Measurements from ENCODE around the gene CANT1. TPM values are rescaled to one million over a fixed set of nuclear protein-coding genes. Genes with fewer than 3 reads are reported as not detected.

CANT1 gene
- total RNA-seq, 1 experiment from 2014 or later: 95.7 TPM

GRCh38 chr17:78985395-78985794 lies 24.2 kb downstream of the CANT1 start:
- intact Hi-C loops (cut with micrococcal nuclease; ENCODE audit: unreplicated experiment): no loop called here
- BruUV-seq (replicated peaks): no TSS peak
- CTCF ChIA-PET: no interaction called here
- H3K27me3 Mint-ChIP-seq (ENCODE audit: unreplicated experiment): no peaks in the 10 kb centered on the region
- no peak overlapping the region for H3K4me3 Mint-ChIP-seq (ENCODE audit: low read depth, unreplicated experiment)
- no peak for DNase-seq
- H3K27ac Mint-ChIP-seq (ENCODE audit: unreplicated experiment): no peak overlapping the region
- peaks cover 27% of the 10 kb centered on the region for H3K4me1 Mint-ChIP-seq (ENCODE audit: low read depth, unreplicated experiment)
- peaks cover 32% of the 10 kb centered on the region for H3K36me3 Mint-ChIP-seq (ENCODE audit: insufficient read depth, unreplicated experiment)
- TF ChIP-seq, protein P1, sequence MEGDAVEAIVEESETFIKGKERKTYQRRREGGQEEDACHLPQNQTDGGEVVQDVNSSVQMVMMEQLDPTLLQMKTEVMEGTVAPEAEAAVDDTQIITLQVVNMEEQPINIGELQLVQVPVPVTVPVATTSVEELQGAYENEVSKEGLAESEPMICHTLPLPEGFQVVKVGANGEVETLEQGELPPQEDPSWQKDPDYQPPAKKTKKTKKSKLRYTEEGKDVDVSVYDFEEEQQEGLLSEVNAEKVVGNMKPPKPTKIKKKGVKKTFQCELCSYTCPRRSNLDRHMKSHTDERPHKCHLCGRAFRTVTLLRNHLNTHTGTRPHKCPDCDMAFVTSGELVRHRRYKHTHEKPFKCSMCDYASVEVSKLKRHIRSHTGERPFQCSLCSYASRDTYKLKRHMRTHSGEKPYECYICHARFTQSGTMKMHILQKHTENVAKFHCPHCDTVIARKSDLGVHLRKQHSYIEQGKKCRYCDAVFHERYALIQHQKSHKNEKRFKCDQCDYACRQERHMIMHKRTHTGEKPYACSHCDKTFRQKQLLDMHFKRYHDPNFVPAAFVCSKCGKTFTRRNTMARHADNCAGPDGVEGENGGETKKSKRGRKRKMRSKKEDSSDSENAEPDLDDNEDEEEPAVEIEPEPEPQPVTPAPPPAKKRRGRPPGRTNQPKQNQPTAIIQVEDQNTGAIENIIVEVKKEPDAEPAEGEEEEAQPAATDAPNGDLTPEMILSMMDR (IDR thresholded peaks at IDR 0.05; ENCODE audit: unreplicated experiment): no peak
- H3K9me3 Mint-ChIP-seq (ENCODE audit: low read depth, unreplicated experiment): no peaks in the 10 kb centered on the region

- H3K9me3 Mint-ChIP-seq (ENCODE audit: low read depth, unreplicated experiment): no peaks in the 10 kb centered on the region
- DNase-seq: no peak
- intact Hi-C loops (cut with micrococcal nuclease; ENCODE audit: unreplicated experiment): no loop called here
- H3K4me1 Mint-ChIP-seq (ENCODE audit: low read depth, unreplicated experiment): peaks cover 17% of the 10 kb centered on the region
- peaks cover 40% of the 10 kb centered on the region for H3K36me3 Mint-ChIP-seq (ENCODE audit: insufficient read depth, unreplicated experiment)
- no peak overlapping the region for H3K4me3 Mint-ChIP-seq (ENCODE audit: low read depth, unreplicated experiment)
- no TSS peak for BruUV-seq (replicated peaks)
- TF ChIP-seq, protein P1 (IDR thresholded peaks at IDR 0.05; ENCODE audit: unreplicated experiment): no peak
- H3K27me3 Mint-ChIP-seq (ENCODE audit: unreplicated experiment): no peaks in the 10 kb centered on the region
- CTCF ChIA-PET: no interaction called here
- H3K27ac Mint-ChIP-seq (ENCODE audit: unreplicated experiment): no peak overlapping the region
These were observed 28.3 kb downstream of the CANT1 start for GRCh38 chr17:78981010-78981888.

DNA sequence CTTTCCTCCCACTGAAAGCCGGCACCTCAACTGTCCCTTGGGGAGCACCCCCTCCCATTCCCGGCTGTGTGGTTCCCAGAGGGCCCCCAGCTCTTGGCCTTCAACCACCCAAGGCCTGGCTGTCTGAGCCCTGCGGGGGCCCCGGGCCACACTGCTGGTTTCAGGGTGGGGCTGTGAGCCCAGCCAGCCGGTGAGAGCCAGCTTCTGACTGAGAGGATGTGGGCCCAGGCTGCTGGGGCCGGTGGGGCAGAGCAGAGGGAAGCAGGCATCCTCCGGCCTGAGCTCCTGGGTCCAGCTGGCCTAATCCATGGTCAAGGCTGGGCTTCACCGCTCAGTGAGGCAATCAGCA lies 29.0 kb downstream of the CANT1 start:
- CTCF ChIA-PET: interaction anchor here (1.3 to 1.4 kb wide), 2 partner anchors 13 to 16 kb away, joined by 3 to 8 read pairs; no protein-coding TSS in a partner anchor
- no TSS peak for BruUV-seq (replicated peaks)
- Mint-ChIP-seq H3K27ac (ENCODE audit: unreplicated experiment) (peak overlapping the region; percentile 33), H3K9me3 (ENCODE audit: low read depth, unreplicated experiment) (no peaks in the 10 kb centered on the region), H3K4me1 (ENCODE audit: low read depth, unreplicated experiment) (peaks cover 14% of the 10 kb centered on the region), H3K27me3 (ENCODE audit: unreplicated experiment) (no peaks in the 10 kb centered on the region), H3K36me3 (ENCODE audit: insufficient read depth, unreplicated experiment) (peaks cover 46% of the 10 kb centered on the region), H3K4me3 (ENCODE audit: low read depth, unreplicated experiment) (no peak overlapping the region)
- no peak for DNase-seq
- TF ChIP-seq, protein P1 (IDR thresholded peaks at IDR 0.05; ENCODE audit: unreplicated experiment): no peak
- intact Hi-C loops (cut with micrococcal nuclease; ENCODE audit: unreplicated experiment): no loop called here

DNA sequence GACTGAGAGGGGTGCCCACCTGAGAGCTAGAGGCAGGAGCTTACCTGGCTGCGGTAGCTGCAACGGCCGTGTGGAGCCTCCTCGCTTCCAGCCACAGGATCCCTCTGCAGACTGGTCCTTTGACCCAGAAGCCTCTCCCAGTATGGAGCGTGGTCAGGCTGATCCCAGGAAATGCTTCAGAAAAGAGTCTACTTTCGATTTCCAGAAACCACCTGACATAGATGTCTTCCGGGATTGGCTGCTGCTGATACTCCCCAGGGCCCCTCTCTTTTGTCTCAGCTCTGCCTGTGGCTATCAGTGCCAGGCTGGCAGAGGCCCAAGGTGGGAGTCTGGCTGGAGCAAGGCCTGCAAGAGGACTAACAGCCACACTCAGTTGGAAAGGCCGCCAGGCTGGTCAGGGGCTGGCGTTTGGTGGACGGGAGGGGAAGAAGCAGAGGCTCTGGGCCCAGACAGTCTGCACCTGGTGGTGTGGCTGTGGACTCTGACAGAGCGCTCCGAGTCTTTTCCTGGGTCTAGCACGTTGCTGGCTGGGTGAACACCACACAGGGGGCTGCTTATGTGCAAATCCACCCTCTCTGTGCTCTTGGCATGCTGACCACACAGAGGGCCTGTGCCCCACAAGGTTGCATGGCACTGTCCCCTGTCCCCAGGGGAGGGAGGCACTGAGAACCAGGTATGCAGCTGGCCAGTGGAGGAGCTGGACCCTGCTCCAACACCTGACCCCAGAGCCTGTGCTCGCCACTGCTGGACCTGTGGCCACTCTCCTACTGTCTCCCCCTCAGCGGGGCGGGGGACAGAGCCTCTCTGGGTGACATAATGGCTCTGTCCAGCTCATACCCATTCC lies 29.6 kb downstream of the CANT1 start, which contains the start of gene LGALS3BP:
Gene LGALS3BP, minus strand, starts transcription at position 144 of the 844 bp plus-strand sequence. CDS start 2,732 bp downstream, outside the sequence.
- Mint-ChIP-seq H3K36me3 (ENCODE audit: insufficient read depth, unreplicated experiment) (peaks cover 50% of the 10 kb centered on the region), H3K4me3 (ENCODE audit: low read depth, unreplicated experiment) (peak within 1 kb of the TSS; percentile 77), H3K27me3 (ENCODE audit: unreplicated experiment) (no peaks in the 10 kb centered on the region), H3K4me1 (ENCODE audit: low read depth, unreplicated experiment) (peaks cover 14% of the 10 kb centered on the region), H3K9me3 (ENCODE audit: low read depth, unreplicated experiment) (no peaks in the 10 kb centered on the region), H3K27ac (ENCODE audit: unreplicated experiment) (peak within 1 kb of the TSS; percentile 52)
- no TSS peak for BruUV-seq (replicated peaks)
- TF ChIP-seq, protein P1 (IDR thresholded peaks at IDR 0.05; ENCODE audit: unreplicated experiment): no peak
- intact Hi-C loops (cut with micrococcal nuclease; ENCODE audit: unreplicated experiment): no loop called here
- DNase-seq: peak; percentile 77
- CTCF ChIA-PET: interaction anchor here (1.3 to 1.4 kb wide), 3 partner anchors 13 to 114 kb away, joined by 3 to 8 read pairs (median 3); no protein-coding TSS in a partner anchor

Measured in Calu3 (cell line).